ENCODE measurements around the gene NRP2. TPM values are rescaled to one million over a fixed set of nuclear protein-coding genes. Genes with fewer than 3 reads are reported as not detected.

NRP2 gene
- total RNA-seq, 2 experiments from 2014 or later: 7.1 to 8.1 TPM

GRCh38 chr2:205712508-205712907 is 30.2 kb downstream of the NRP2 start:
- ChIA-PET CTCF (no interaction called here), POLR2A (no interaction called here)
- H3K36me3 Mint-ChIP-seq (ENCODE audit: low read depth): no peaks in the 10 kb centered on the region
- no peak for DNase-seq
- H3K4me1 Mint-ChIP-seq: peaks cover 12% of the 10 kb centered on the region
- H3K9me3 Mint-ChIP-seq: no peaks in the 10 kb centered on the region
- no peak overlapping the region for H3K4me3 Mint-ChIP-seq
- H3K27me3 Mint-ChIP-seq: no peaks in the 10 kb centered on the region
- H3K27ac Mint-ChIP-seq: no peak overlapping the region

- Mint-ChIP-seq H3K4me3 (no peak overlapping the region), H3K27ac (no peak overlapping the region), H3K4me1 (peaks cover 10% of the 10 kb centered on the region), H3K36me3 (ENCODE audit: low read depth) (no peaks in the 10 kb centered on the region), H3K9me3 (no peaks in the 10 kb centered on the region), H3K27me3 (no peaks in the 10 kb centered on the region)
- no peak for DNase-seq
- ChIA-PET CTCF (no interaction called here), POLR2A (no interaction called here)
Measured at GRCh38 chr2:205713086-205713485, 30.8 kb downstream of the NRP2 start.

GRCh38 chr2:205714058-205714776 is 31.9 kb downstream of the NRP2 start:
- Mint-ChIP-seq H3K9me3 (no peaks in the 10 kb centered on the region), H3K4me3 (no peak overlapping the region), H3K27ac (no peak overlapping the region), H3K4me1 (peaks cover 5% of the 10 kb centered on the region), H3K36me3 (ENCODE audit: low read depth) (no peaks in the 10 kb centered on the region), H3K27me3 (no peaks in the 10 kb centered on the region)
- CTCF ChIA-PET: no interaction called here
- POLR2A ChIA-PET: no interaction called here
- DNase-seq: no peak

- no peaks in the 10 kb centered on the region for H3K27me3 Mint-ChIP-seq
- no peaks in the 10 kb centered on the region for H3K36me3 Mint-ChIP-seq (ENCODE audit: low read depth)
- H3K9me3 Mint-ChIP-seq: no peaks in the 10 kb centered on the region
- H3K4me3 Mint-ChIP-seq: no peak overlapping the region
- peaks cover 5% of the 10 kb centered on the region for H3K4me1 Mint-ChIP-seq
- CTCF ChIA-PET: no interaction called here
- no peak overlapping the region for H3K27ac Mint-ChIP-seq
- POLR2A ChIA-PET: no interaction called here
- DNase-seq: no peak
Measured at GRCh38 chr2:205714789-205715720, 32.8 kb downstream of the NRP2 start.

GRCh38 chr2:205715831-205716525 is 33.7 kb downstream of the NRP2 start:
- no peak overlapping the region for H3K27ac Mint-ChIP-seq
- ChIA-PET POLR2A (no interaction called here), CTCF (no interaction called here)
- no peaks in the 10 kb centered on the region for H3K36me3 Mint-ChIP-seq (ENCODE audit: low read depth)
- H3K9me3 Mint-ChIP-seq: no peaks in the 10 kb centered on the region
- DNase-seq: no peak
- no peak overlapping the region for H3K4me3 Mint-ChIP-seq
- H3K4me1 Mint-ChIP-seq: peaks cover 5% of the 10 kb centered on the region
- H3K27me3 Mint-ChIP-seq: no peaks in the 10 kb centered on the region

GRCh38 chr2:205717175-205717846 is 35.0 kb downstream of the NRP2 start:
- H3K9me3 Mint-ChIP-seq: no peaks in the 10 kb centered on the region
- CTCF ChIA-PET: no interaction called here
- peaks cover 5% of the 10 kb centered on the region for H3K4me1 Mint-ChIP-seq
- H3K27ac Mint-ChIP-seq: no peak overlapping the region
- H3K27me3 Mint-ChIP-seq: no peaks in the 10 kb centered on the region
- POLR2A ChIA-PET: no interaction called here
- H3K4me3 Mint-ChIP-seq: no peak overlapping the region
- no peaks in the 10 kb centered on the region for H3K36me3 Mint-ChIP-seq (ENCODE audit: low read depth)
- no peak for DNase-seq

GRCh38 chr2:205717999-205718398 is 35.7 kb downstream of the NRP2 start:
- ChIA-PET POLR2A (no interaction called here), CTCF (no interaction called here)
- no peaks in the 10 kb centered on the region for H3K27me3 Mint-ChIP-seq
- peaks cover 5% of the 10 kb centered on the region for H3K4me1 Mint-ChIP-seq
- no peak overlapping the region for H3K4me3 Mint-ChIP-seq
- H3K27ac Mint-ChIP-seq: no peak overlapping the region
- no peak for DNase-seq
- no peaks in the 10 kb centered on the region for H3K36me3 Mint-ChIP-seq (ENCODE audit: low read depth)
- H3K9me3 Mint-ChIP-seq: no peaks in the 10 kb centered on the region

GRCh38 chr2:205719847-205720246 is 37.5 kb downstream of the NRP2 start:
- Mint-ChIP-seq H3K36me3 (ENCODE audit: low read depth) (no peaks in the 10 kb centered on the region), H3K27ac (no peak overlapping the region), H3K27me3 (no peaks in the 10 kb centered on the region), H3K9me3 (no peaks in the 10 kb centered on the region), H3K4me1 (peaks cover 4% of the 10 kb centered on the region), H3K4me3 (no peak overlapping the region)
- no peak for DNase-seq
- ChIA-PET POLR2A (no interaction called here), CTCF (interaction anchor here (0.6 to 1.6 kb wide), 4 partner anchors 10 to 639 kb away, joined by 4 to 7 read pairs (median 4); no protein-coding TSS in a partner anchor)

GRCh38 chr2:205720451-205720902 is 38.2 kb downstream of the NRP2 start:
- Mint-ChIP-seq H3K36me3 (ENCODE audit: low read depth) (no peaks in the 10 kb centered on the region), H3K9me3 (no peaks in the 10 kb centered on the region)
- POLR2A ChIA-PET: no interaction called here

GRCh38 chr2:205721057-205721449 is 38.8 kb downstream of the NRP2 start:
- no peak for DNase-seq
- Mint-ChIP-seq H3K4me1 (peaks cover 4% of the 10 kb centered on the region), H3K27me3 (no peaks in the 10 kb centered on the region), H3K27ac (no peak overlapping the region), H3K9me3 (no peaks in the 10 kb centered on the region), H3K4me3 (no peak overlapping the region), H3K36me3 (ENCODE audit: low read depth) (no peaks in the 10 kb centered on the region)
- POLR2A ChIA-PET: no interaction called here
- CTCF ChIA-PET: interaction anchor here (0.8 to 1.6 kb wide), 6 partner anchors 8 to 179 kb away, joined by 3 to 7 read pairs (median 3); no protein-coding TSS in a partner anchor

More at GRCh38 chr2:205720451-205720902, 38.2 kb downstream of the NRP2 start:
- Mint-ChIP-seq H3K4me1 (peaks cover 4% of the 10 kb centered on the region), H3K27ac (no peak overlapping the region), H3K27me3 (no peaks in the 10 kb centered on the region), H3K4me3 (no peak overlapping the region)
- no peak for DNase-seq
- CTCF ChIA-PET: interaction anchor here (0.6 to 1.6 kb wide), 3 partner anchors 9 to 639 kb away, joined by 5 to 7 read pairs (median 5); no protein-coding TSS in a partner anchor

- Mint-ChIP-seq H3K36me3 (ENCODE audit: low read depth) (no peaks in the 10 kb centered on the region), H3K27me3 (no peaks in the 10 kb centered on the region), H3K9me3 (no peaks in the 10 kb centered on the region), H3K4me3 (no peak overlapping the region), H3K4me1 (peaks cover 4% of the 10 kb centered on the region), H3K27ac (no peak overlapping the region)
- no peak for DNase-seq
- CTCF ChIA-PET: interaction anchor here (1.1 to 1.4 kb wide), 3 partner anchors 14 to 93 kb away, joined by 3 read pairs; no protein-coding TSS in a partner anchor
- POLR2A ChIA-PET: no interaction called here
Measured at GRCh38 chr2:205722283-205722918, 40.1 kb downstream of the NRP2 start.

GRCh38 chr2:205723179-205723578 is 40.9 kb downstream of the NRP2 start:
- ChIA-PET POLR2A (no interaction called here), CTCF (interaction anchor here (1.2 kb wide), 1 partner anchor 19 kb away, joined by 3 read pairs; no protein-coding TSS in a partner anchor)
- Mint-ChIP-seq H3K27me3 (no peaks in the 10 kb centered on the region), H3K27ac (no peak overlapping the region), H3K9me3 (no peaks in the 10 kb centered on the region), H3K4me1 (peaks cover 4% of the 10 kb centered on the region), H3K4me3 (no peak overlapping the region), H3K36me3 (ENCODE audit: low read depth) (no peaks in the 10 kb centered on the region)
- DNase-seq: no peak

All from activated CD4-positive, alpha-beta T cell treated with anti-CD3 and anti-CD28 coated beads, Interleukin-2, amount 10 ng/mL, durations not matched to agents 7 days and 5 days (primary cell).